HG02678 (cell line): Measurements from ENCODE around the gene SYNC.
"Not testable (repeated sequence)": the region's sequence is repeated elsewhere in the genome, so short reads cannot be mapped to it uniquely, and the experiment has no call there.

Experiments
- ATAC-seq: cut with Tn5 transposase; IDR thresholded peaks from one replicate; pipeline ENCODE4 v1.9.1; 2021; ENCODE audit warnings: mild to moderate bottlenecking, moderate library complexity; ENCODE audit not compliant: unreplicated experiment

Gene SYNC

GRCh38 chr1:32647308-32648134 is 55.0 kb downstream of the SYNC start:
- ATAC-seq: no peak

GRCh38 chr1:32644426-32644825 is 58.1 kb downstream of the SYNC start:
- no peak for ATAC-seq

GRCh38 chr1:32642292-32642827 is 60.2 kb downstream of the SYNC start:
- not testable (repeated sequence) for ATAC-seq

GRCh38 chr1:32639489-32640075 is 63.0 kb downstream of the SYNC start:
- no peak for ATAC-seq

GRCh38 chr1:32636914-32637645 is 65.5 kb downstream of the SYNC start:
- no peak for ATAC-seq

- ATAC-seq: no peak
Observed at GRCh38 chr1:32635508-32636277, 66.9 kb downstream of the SYNC start.

GRCh38 chr1:32632829-32633228 is 69.7 kb downstream of the SYNC start:
- no peak for ATAC-seq

GRCh38 chr1:32630173-32630572 is 72.4 kb downstream of the SYNC start:
- not testable (repeated sequence) for ATAC-seq
